PC-3 (cell line): ENCODE results near the gene PRTFDC1.

Source experiments
- EZH2 ChIP-seq: fragments of 300-600 bp; sonication (generic); IDR thresholded peaks from one replicate; pipeline ENCODE4 v1.6.1; 2017; ENCODE audit warnings: antibody characterized with exemption, mild to moderate bottlenecking, low read length; ENCODE audit not compliant: unreplicated experiment
- EZH2phosphoT487 ChIP-seq: fragments of 300-600 bp; sonication (generic); IDR thresholded peaks from 2 replicates; pipeline ENCODE4 v1.6.1; 2018; ENCODE audit warnings: mild to moderate bottlenecking, antibody characterized with exemption, low read length, borderline replicate concordance
- TF ChIP-seq, protein P1 (sequence below): fragments of 300-600 bp; sonication (generic); conservative IDR thresholded peaks from 2 replicates; pipeline ENCODE4 v1.5.1; 2017; ENCODE audit warnings: antibody characterized with exemption, low read depth, mild to moderate bottlenecking, low read length

DNA sequence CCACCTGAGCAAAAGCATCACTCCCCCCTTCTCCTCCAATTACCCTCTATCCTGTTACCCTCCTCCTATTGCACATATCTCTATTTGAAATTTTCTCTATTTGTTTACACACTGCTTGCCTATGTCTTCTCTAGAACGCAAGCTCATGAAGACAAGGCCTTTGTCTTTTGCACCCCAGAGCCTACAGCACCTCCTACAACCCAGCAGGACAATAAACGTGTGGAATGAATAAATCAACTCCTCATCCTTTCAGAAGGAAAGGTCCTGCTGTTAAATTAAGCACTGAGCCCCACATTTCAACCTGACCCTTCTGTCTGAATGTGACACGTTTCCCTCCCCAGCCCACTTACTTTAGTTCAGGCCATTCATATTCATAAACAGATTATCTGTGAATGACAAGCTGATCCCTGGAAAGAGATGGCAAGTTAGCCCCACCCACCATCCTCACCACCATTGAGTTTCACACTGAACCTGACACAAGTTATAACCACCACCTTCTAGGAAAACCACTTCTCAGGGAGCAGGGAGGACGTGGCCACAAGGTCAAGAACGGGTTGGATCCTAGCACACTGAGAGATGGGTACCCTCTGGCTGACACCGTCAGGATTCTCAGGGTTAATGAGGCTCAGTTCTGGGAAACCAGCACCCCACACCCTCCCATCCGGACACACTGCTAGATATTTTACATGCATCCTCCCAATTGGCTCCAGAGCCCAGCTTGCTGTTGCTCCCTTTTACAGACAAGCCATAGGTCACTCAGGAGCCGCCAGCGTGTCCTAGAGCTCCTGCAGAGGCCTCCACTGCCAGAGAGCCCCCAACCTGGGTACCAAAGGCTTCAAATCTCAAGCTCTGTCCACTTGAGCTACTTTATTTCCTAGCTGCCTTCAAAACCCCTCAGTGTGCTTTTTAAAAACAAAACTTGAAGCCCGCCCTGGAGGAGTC, 934 bp downstream of the PRTFDC1 start:
- TF ChIP-seq, protein P1, sequence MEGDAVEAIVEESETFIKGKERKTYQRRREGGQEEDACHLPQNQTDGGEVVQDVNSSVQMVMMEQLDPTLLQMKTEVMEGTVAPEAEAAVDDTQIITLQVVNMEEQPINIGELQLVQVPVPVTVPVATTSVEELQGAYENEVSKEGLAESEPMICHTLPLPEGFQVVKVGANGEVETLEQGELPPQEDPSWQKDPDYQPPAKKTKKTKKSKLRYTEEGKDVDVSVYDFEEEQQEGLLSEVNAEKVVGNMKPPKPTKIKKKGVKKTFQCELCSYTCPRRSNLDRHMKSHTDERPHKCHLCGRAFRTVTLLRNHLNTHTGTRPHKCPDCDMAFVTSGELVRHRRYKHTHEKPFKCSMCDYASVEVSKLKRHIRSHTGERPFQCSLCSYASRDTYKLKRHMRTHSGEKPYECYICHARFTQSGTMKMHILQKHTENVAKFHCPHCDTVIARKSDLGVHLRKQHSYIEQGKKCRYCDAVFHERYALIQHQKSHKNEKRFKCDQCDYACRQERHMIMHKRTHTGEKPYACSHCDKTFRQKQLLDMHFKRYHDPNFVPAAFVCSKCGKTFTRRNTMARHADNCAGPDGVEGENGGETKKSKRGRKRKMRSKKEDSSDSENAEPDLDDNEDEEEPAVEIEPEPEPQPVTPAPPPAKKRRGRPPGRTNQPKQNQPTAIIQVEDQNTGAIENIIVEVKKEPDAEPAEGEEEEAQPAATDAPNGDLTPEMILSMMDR = no peak
- TF ChIP-seq EZH2 = no peak
- TF ChIP-seq EZH2phosphoT487 = no peak
